Neural crest cell (in vitro differentiated cells): ENCODE measurements around the gene PROK2. TPM values are rescaled to one million over a fixed set of nuclear protein-coding genes. Genes with fewer than 3 reads are reported as not detected.

ENCODE experiments used
- DNase-seq: peaks from one replicate; pipeline ENCODE4 v3.0.0; 2021; ENCODE audit warnings: low read depth, mixed read lengths, low spot score
- H3K27ac Mint-ChIP-seq: one replicate; pipeline ENCODE4 v1.8.0; 2021; ENCODE audit warnings: mild to moderate bottlenecking, mixed read lengths; ENCODE audit not compliant: unreplicated experiment
- H3K27me3 Mint-ChIP-seq: 2 replicates; pipeline ENCODE4 v1.8.0; 2021; ENCODE audit warnings: low read depth, mild to moderate bottlenecking, mixed read lengths
- H3K36me3 Mint-ChIP-seq: 2 replicates; pipeline ENCODE4 v1.8.0; 2021; ENCODE audit warnings: low read depth, mild to moderate bottlenecking, mixed read lengths
- H3K4me1 Mint-ChIP-seq: 2 replicates; pipeline ENCODE4 v1.8.0; 2021; ENCODE audit warnings: mixed read lengths
- H3K4me3 Mint-ChIP-seq: one replicate; pipeline ENCODE4 v1.8.0; 2021; ENCODE audit warnings: mild to moderate bottlenecking, mixed read lengths
- H3K9me3 Mint-ChIP-seq: 2 replicates; pipeline ENCODE4 v1.8.0; 2021; ENCODE audit warnings: mixed read lengths
- CTCF ChIP-seq: fragments of 200-600 bp; sonication (generic); conservative IDR thresholded peaks from 2 replicates; pipeline ENCODE4 v1.5.0; 2021; ENCODE audit warnings: antibody characterized with exemption, mild to moderate bottlenecking
- total RNA-seq: library from RNA; stranded (reverse); gene quantifications from 2 replicates; pipeline ENCODE4 v1.2.1, GENCODE V29; 2021

PROK2 gene
- total RNA-seq, 1 donor from 2014 or later: not detected

- DNase-seq: no peak
- TF ChIP-seq CTCF: no peak
- Mint-ChIP-seq H3K9me3 (no peaks in the 10 kb centered on the region), H3K4me1 (peaks cover 14% of the 10 kb centered on the region), H3K27me3 (peaks cover 72% of the 10 kb centered on the region), H3K27ac (no peak overlapping the region), H3K4me3 (peak overlapping the region; percentile 91), H3K36me3 (peaks cover 4% of the 10 kb centered on the region)
Observed at GRCh38 chr3:71754610-71755253, 30.2 kb downstream of the PROK2 start.

GRCh38 chr3:71753701-71754609 is 31.0 kb downstream of the PROK2 start, which contains the start of gene GPR27:
Gene GPR27, plus strand, starts transcription at chr3:71753855. Its CDS starts 195 bp downstream, at chr3:71754050.
- H3K27me3 Mint-ChIP-seq: peaks cover 65% of the 10 kb centered on the region
- peak within 1 kb of the TSS; percentile 79 for H3K4me3 Mint-ChIP-seq
- no peak within 1 kb of the TSS for H3K27ac Mint-ChIP-seq
- H3K4me1 Mint-ChIP-seq: peaks cover 14% of the 10 kb centered on the region
- H3K9me3 Mint-ChIP-seq: no peaks in the 10 kb centered on the region
- peaks cover 4% of the 10 kb centered on the region for H3K36me3 Mint-ChIP-seq
- no peak for TF ChIP-seq CTCF
- peak; percentile 25 for DNase-seq

- H3K9me3 Mint-ChIP-seq: no peaks in the 10 kb centered on the region
- H3K4me1 Mint-ChIP-seq: peaks cover 14% of the 10 kb centered on the region
- H3K36me3 Mint-ChIP-seq: peaks cover 4% of the 10 kb centered on the region
- no peak for TF ChIP-seq CTCF
- H3K27ac Mint-ChIP-seq: no peak overlapping the region
- peak overlapping the region; percentile 79 for H3K4me3 Mint-ChIP-seq
- H3K27me3 Mint-ChIP-seq: peaks cover 65% of the 10 kb centered on the region
- DNase-seq: no peak
Observed at GRCh38 chr3:71752831-71753700, 31.9 kb downstream of the PROK2 start.

- peaks cover 14% of the 10 kb centered on the region for H3K4me1 Mint-ChIP-seq
- no peak overlapping the region for H3K27ac Mint-ChIP-seq
- TF ChIP-seq CTCF: no peak
- peaks cover 5% of the 10 kb centered on the region for H3K36me3 Mint-ChIP-seq
- peaks cover 2% of the 10 kb centered on the region for H3K9me3 Mint-ChIP-seq
- peak overlapping the region; percentile 79 for H3K4me3 Mint-ChIP-seq
- peaks cover 52% of the 10 kb centered on the region for H3K27me3 Mint-ChIP-seq
- no peak for DNase-seq
Observed at GRCh38 chr3:71751602-71752001, 33.3 kb downstream of the PROK2 start.

GRCh38 chr3:71744738-71745137 is 40.2 kb downstream of the PROK2 start:
- TF ChIP-seq CTCF: no peak
- H3K27me3 Mint-ChIP-seq: peaks cover 8% of the 10 kb centered on the region
- no peak overlapping the region for H3K27ac Mint-ChIP-seq
- H3K4me3 Mint-ChIP-seq: no peak overlapping the region
- peaks cover 15% of the 10 kb centered on the region for H3K36me3 Mint-ChIP-seq
- peaks cover 28% of the 10 kb centered on the region for H3K9me3 Mint-ChIP-seq
- DNase-seq: no peak
- no peaks in the 10 kb centered on the region for H3K4me1 Mint-ChIP-seq
